ENCODE data around the gene STX16.

STX16 gene

DNA sequence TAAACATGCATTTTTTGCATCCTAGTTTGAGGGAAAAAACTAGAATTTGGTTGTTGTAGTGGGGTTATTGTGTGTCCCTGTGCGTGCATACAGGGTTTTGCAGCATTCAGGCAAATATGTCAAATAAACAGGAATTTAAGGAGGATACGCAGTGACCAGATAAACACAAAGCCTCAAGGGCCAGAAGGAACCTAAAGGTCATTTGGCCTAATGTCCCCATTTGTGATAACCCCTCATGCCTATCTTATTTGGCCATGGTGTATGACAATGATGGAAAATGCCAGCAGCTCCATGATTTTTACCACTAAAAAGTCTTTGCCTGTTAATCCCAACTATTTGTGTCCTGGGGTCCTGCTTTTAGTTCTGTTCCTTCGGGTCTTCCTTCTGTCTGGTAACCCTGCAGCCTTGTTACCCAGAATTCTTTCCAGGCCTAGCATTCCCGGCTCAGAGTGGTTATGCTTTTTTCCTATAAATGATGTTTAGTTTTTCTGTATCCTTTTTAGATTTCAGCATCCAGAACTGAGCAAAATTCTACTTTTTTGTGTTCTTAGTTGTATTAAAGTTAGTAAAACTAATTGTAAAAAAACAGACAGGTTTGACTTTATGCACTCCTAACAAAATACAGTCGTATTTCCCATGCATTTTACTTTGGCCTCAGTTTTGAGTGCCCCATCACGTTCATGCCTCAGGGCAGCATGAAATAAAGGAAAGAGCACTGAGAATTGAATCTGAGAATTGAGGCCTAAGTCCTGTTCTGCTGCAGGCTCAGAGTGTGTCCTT lies 4.4 kb downstream of the STX16 start:
- DNase-seq (ENCODE audit: low read depth), result no peak

DNA sequence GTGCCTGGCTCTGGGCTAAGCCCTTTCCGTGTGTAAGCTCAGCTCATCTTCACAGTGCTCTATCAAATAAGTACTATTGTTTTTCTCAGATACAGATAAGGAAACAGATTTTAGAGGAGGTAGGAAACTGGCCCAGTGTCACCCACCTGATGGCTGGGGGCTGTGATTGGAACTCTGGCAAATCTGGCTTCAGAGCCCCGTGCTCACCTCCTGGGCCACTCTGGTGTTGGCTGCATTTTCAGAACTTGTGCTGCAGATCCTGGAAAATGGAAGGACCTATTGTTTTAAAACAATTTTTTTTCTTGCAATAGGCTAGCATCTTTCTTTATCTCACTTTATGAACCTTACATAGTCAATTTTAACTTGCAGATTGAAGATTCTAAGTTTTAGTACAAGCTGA lies 5.7 kb downstream of the STX16 start:
- no peak for DNase-seq (ENCODE audit: low read depth)

DNA sequence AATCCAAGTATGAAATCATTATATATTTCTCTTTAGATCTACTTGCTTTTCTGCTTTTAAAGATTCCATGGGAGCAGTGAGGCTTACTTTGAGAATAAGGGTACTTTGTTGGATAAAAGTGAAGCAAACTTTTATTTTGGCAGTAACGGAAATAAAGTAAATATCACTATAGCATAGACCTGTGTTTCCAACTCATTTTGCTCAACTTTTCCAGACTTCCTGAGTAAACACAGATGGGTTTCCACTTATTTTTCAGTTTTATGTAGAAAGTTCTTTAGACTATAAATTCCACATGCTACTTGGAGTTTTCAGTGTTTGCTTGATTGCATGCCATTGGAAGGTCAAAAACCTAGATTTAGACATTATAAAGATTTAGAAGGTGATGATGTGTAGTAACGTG lies 6.2 kb downstream of the STX16 start:
- no peak for DNase-seq (ENCODE audit: low read depth)

DNA sequence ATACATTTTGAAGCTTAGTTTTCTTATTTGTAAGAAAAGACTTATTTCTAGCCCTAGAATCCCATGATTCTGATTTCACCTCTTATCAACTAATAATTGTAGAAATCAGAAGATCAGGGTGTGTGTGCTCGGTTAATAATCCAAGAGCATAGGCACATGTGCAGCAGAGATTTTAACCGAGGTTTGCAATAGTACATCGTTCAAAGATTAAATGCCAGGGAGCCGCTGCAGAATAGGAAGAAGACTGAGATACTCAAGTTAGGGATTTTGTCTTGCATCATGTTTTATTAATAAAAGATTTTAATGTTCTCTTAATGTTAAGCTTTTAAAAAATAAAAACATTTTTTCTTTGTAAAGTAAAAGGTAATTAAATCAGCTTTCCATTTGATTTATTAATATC lies 6.9 kb downstream of the STX16 start:
- DNase-seq (ENCODE audit: low read depth), result no peak

DNA sequence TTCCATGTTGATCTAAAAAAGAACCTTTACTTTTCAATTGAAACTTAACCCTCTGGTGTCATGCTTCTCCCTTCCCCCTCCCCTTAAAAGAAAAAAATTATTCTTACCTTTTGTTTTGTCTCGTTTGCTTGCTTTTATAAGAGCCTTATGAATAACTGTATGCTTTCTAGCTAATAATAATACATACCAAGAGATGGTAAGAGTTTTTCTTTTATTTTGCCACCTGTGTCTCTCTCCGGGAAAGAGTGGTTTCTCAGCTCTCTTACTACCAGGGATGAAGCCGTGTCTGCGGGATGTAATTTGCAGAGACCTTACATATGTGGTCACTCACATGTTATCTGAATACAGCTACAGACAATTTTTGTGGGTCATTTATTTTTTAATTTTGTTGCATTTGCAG lies 7.7 kb downstream of the STX16 start:
- DNase-seq (ENCODE audit: low read depth), result no peak

DNA sequence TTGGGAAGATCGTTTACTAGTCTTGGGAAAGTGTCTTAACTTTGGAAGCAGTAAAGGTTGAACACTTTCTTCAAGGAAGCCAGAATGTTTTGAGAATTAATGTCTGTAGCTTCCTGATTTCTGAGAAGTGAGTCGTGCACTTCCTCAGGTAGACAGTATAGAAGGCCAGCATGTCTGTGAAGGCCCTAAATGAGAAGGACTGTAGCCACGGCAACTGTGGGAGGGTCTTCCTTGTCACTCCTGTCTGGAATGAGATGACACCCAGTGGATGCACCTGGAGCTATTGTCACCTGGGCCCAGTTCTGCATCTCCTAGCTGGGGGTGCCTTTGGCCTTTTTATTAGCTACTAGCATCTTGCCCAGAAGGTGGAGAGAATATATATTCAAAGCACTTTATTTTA lies 8.8 kb downstream of the STX16 start:
- DNase-seq (ENCODE audit: low read depth), result no peak

DNA sequence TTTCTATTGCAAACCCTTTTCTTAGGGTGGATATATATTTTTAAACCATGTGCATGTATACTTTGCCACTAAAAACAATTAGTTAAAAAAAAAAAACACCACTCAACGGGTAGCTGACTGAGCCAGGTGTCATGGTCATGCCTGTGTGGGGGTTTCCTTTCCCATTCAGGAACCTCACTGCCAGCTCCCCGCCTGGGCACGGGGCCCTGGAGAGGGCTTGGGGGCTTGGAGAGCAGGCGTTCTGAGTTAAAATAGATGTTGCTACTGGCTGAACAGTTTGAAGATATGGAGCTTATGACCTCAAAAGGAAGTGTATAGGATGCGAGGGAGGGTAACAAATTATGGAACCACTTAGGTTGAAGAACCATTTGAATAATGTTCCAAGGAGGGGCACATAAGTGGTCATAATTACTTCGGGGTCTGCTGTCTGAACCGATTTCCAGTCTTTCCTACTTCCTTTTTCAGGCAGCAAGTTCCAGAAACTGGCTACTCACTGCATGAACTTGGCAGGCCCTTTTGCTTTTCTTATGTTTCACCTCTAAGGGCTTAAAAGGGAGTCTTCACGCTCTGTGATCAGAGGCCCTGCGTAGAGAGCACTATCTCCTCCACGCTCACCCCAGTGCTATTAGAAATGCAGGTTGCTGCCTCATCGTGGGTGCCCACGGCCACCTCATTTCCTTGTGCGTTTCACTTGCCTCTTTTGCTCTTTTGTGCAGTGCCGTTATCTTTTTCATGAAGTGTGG lies 9.9 kb downstream of the STX16 start:
- DNase-seq (ENCODE audit: low read depth), result no peak

DNA sequence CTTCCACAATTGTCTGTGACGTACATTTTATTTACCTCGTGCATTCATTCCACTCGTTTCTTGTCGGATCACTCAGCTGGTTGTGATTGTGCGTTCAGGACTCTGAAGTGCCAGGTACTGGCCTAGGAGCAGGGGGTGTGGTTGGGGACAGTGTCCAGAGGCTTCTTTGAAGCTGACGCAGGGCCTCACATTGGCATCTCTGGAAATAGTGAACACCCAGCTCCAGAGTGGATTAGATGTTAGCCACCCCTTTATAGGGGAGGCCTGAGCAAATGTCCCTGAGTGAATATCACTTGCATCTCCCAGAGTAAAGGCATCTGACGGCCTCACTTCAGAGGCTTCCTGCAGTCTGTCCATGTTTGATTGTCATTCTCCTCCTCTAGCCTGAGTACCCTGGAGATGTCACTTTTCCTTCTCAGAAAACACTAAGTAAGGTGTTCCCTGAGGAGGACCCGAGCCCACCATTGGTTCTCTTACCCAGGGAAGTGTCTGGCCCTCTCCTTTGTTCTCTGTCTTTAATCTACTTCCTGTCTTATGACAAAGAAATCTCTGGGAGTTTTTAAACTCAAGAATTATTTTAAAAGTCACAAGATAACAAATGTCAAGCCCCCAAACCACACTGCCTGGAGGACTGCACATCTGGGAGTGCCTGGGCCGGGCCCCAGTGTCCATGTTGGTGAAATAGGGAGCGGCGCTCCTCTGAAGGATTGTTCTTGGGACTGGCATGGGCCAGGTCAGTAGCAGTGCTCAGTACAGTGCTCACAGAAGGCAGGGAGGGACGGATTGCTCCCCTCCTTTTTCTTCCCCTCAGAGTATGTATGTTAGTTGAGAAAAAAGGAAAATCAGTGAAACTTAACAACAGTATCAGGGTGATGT lies 10.8 kb downstream of the STX16 start:
- no peak for DNase-seq (ENCODE audit: low read depth)

DNA sequence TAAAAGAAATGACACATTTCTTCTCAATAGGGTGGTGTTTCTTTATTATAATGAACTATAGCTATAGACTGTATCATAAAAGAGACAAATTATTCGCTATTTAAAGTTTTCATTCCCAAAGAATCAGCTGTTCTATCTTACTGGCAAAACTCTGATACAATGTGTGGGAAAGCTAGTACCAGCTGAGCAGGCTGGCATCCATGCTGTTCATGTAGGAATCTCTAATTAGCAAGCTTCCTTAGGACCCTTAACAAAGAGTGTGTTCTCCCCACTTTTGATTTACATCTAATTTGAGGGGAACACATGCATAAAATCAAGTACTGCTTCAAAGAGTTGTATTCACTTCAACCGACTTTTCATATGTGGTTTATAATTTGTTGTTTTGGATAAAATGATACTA lies 13.2 kb downstream of the STX16 start:
- DNase-seq (ENCODE audit: low read depth), result no peak

DNA sequence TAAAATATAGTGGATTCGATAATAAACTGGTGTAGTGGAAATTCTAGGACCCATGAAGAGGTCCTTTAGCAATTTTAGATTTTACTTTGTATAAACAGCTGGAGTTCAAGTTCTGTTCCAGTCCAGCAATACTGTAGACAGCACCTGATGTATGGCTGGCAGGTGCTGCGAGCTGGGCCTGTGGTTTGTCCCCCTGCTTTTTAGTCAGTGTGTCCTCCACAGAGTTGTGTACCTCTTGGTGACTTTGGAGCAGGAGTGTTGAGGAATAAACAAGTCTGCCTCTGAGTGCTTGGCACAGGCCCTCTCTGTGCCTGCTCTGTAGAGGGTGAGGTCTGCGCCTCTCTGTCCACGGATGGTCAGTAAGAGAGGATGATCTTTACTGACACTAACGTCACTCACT lies 13.8 kb downstream of the STX16 start:
- DNase-seq (ENCODE audit: low read depth), result no peak

DNA sequence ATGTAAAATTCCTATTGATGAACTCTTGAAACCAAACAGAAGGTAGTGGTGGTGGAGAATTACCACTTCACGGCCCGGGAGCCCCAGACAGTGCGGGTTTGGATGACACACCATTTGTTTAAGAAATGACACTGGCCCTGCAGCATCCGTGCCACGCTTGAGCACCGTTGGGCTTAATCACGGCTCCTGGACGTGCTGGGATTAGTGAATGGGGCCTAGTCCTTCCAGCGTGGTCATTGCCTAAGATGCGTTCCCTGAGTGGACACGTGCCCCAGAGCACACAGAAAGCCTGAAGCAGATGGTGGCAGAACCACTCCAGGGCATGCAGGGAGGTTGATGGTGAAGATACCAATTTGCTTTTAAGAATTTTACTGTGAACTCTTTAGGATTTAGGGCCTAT lies 14.5 kb downstream of the STX16 start:
- no peak for DNase-seq (ENCODE audit: low read depth)

DNA sequence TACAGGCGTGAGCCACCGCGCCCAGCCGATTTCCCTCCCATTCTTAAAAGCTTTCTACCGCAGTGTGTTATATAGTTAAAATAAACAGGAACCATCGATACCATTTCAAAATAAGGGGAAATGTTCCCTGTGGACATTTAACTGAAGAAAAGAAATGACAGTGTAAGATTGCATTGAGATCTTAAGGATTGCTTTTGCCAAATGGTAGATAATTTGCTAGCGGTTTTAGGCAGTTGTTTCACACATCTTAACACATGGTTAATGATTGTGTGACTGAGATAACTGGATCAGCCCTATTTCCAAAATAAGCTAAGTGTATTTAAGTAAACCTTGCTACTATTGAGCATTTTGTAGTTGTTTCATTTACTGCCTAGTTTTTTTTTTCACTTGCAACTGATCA lies 15.6 kb downstream of the STX16 start:
- DNase-seq (ENCODE audit: low read depth), result no peak

DNA sequence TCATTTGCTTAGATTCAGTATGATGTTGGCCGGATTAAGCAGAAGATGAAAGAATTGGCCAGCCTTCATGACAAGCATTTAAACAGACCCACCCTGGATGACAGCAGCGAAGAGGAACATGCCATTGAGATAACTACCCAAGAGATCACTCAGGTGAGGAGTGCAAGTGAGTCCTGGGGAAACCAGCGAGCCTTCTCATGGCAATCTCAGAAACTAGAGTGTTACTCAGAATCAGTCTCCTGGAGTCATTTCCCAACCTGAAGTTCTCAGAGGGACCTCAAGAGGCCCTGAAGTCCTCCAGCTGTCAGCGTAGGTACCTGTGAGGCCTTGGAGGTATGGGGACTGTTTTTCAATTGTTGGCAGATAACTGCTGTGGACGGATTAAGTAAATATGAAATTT lies 16.9 kb downstream of the STX16 start:
- DNase-seq (ENCODE audit: low read depth), result no peak

DNA sequence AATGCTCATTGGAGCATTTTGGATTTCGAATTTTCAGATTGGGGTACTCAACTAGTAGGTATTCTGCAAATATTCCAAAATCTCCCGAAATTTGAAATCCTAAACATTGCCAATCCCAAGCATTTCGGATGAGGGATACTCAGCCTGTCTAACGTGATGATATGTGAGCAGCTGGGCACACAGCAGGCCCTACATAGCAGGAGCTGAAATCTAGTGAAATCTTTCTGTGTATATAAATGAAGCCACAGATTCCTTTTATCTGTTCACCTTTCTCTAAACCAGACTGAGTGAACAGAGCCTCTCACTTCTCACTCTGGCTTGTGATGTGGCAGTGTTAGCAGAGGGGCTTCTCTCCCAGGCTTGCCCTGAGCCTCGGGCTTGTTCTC lies 17.8 kb downstream of the STX16 start:
- no peak for DNase-seq (ENCODE audit: low read depth)

DNA sequence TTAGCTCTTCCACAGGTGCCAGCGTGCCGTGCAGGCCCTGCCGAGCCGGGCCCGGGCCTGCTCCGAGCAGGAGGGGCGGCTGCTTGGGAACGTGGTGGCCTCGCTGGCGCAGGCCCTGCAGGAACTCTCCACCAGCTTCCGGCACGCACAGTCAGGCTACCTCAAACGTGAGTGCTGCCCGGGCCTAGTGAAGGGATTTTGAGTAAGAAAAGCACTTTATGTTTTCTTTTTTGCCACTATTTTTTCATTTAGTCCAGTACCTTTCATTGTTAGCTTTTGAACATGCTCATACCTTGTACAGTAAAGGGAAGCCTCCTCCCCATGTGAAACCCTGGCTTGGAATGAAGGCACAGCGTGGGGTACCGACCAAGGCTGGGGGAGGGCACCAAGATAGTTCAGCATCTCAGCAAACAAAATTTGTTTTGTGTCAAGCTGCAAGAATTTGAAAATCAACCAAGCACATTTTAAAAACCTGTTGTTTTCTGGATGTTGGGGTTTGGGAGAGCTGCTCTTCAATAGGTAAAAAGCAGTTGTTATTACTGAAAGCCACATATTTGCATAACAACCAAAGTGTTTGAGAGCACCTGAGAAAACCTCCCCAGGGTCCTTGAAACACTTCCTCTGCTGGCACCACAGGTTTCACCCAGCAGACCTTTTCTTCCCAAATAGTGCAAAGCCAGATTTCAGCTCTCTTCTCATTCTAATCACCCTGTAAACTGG lies 18.4 kb downstream of the STX16 start:
- DNase-seq (ENCODE audit: low read depth), result no peak

DNA sequence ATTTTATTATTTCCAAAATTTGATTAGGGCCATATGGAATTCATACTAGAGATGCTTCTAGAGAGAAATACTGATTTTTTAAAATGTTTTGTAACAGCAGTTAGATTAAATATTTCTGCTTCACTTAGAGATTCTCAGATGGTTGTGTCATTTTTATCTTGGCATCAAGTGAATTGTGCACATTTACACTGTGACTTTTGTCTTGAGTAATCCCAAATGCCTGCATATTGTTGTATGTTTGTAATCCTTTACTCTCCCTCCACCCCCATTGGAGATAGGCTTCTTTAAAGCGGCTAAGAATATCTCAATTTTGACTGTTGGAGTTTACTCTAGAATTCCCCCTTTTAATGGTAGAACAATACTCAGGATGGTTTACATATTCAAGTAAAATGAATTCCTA lies 19.0 kb downstream of the STX16 start:
- no peak for DNase-seq (ENCODE audit: low read depth)

DNA sequence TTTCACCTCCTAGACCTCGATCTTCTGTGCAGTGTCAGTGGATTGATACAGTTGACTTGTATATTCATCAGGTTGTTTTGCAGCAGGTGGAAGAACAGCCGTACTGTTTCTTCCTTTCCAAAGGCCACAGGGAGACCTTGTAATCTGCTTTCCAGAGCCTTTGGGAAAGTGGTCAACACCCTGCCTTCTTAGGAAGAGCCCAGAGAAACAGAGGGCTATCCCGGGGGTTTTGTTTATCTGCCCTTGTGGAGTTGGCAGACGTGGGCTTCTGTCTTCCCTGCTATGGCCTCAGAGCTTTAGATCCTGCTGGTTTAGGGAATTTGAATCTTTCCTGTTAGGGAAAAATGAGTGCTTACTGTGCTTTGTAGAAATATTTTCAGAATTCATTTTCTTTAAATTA lies 19.6 kb downstream of the STX16 start:
- no peak for DNase-seq (ENCODE audit: low read depth)

DNA sequence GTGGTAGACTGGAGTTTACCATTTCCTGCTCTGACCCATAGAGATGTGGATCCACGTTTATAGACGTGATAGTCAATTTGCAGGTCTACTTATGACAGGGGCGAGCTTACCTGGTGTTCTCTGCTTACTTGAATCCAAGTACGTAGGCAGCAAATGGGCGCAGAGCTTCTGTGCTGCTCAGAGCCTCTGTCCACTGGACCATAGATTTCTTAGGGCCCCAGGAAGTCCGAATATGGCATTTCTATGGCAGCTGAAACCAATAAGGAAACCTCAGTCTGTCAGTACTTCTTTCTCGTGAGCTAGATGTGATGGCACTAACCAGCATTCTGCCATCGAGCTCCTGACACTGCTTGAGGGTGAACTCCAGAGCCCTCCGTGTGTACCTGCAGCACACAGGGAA lies 22.0 kb downstream of the STX16 start:
- no peak for DNase-seq (ENCODE audit: low read depth)

DNA sequence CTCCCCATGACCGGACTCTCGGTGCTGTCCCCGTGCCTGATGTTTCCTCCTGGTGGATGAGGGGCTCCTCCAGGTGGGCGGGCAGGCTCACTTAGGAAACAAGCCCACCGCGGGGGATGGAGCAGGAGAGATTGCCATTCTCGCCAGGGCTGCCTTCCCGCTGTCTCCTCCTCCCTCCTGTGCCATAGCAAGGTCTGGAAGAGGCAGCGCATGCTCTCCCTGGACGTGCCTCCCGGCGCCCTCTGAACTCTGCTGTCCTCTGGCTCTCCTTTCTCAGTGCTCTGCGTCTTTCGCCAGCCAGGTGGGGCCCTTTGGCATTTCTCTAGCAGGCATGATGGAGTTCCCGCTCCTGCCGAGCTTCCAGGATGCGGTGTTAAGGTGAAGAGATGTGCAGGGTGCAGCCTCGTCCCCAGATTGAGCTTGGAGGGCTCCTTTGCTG lies 24.1 kb downstream of the STX16 start:
- no peak for DNase-seq (ENCODE audit: low read depth)

DNA sequence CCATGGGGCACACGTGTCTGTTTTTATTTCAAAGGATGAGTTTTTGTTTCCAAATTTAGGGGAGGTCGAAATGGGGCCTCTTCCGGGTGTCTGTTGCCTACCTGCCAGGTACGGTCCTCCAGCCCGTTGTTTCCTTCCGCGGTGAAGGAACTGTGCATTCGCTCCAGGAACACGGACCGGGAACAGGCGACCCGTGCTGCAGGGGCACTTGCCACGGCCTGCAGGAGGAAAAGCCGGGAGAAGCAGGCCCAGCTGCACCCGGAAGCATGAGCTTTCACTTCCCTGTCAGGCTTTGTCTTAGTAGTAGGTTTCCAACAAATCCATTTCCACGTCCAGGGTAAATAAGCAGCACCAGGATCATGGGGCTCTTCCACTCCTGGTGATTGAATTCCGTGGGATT lies 24.6 kb downstream of the STX16 start:
- no peak for DNase-seq (ENCODE audit: low read depth)

DNA sequence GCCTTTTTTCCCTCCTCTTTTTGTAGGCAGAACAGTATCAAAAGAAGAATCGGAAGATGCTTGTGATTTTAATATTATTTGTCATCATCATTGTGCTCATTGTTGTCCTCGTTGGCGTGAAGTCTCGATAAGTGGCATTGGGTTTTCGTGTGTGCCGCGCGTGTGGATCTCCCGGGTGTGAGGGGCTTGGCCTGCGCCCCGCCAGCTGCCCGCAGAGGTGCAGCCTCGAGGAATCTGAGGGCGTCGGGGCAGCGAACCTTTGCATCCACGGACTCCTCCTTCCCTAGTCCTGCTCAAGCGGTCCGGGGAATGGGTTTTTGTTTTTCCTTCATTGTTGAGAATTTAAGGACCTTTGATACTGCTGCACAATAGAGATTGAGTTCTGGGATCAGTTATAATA lies 25.1 kb downstream of the STX16 start:
- DNase-seq (ENCODE audit: low read depth), result no peak

DNA sequence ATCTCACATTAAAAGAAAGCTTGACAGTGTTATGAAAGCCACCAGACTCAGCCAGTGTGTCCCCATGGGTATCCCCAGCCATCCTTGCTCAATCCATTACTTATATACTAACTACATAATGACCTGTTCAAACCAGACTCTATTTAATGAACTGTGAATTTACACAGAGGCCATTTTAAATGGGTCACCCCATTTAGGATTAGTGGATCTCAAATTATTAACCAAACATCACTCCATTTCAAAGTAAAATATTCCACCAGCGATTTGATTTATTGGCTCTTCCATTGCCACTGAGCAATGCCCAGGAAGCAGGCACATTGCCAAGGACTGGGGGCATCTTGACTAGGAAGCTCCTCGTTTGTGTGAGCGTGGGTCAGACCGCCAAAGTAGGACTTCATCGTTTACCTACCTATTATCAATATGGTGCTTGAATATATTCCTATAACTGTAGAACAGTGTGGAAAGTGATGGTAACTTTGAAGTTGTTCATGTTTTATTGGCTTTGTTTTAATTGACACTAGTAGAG lies 26.1 kb downstream of the STX16 start:
- DNase-seq (ENCODE audit: low read depth), result no peak

Data from activated T-cell treated with anti-CD3 and anti-CD28 coated beads for 24 hours (primary cell).